ENCODE data around the gene IL32. TPM values are rescaled to one million over a fixed set of nuclear protein-coding genes. Genes with fewer than 3 reads are reported as not detected.
A peak's percentile ranks its signal among the peaks of the same experiment; 100 is the strongest.

IL32 gene
- total and polyA plus RNA-seq, 7 donors = 90.5 to 749 (median 192) TPM

DNA sequence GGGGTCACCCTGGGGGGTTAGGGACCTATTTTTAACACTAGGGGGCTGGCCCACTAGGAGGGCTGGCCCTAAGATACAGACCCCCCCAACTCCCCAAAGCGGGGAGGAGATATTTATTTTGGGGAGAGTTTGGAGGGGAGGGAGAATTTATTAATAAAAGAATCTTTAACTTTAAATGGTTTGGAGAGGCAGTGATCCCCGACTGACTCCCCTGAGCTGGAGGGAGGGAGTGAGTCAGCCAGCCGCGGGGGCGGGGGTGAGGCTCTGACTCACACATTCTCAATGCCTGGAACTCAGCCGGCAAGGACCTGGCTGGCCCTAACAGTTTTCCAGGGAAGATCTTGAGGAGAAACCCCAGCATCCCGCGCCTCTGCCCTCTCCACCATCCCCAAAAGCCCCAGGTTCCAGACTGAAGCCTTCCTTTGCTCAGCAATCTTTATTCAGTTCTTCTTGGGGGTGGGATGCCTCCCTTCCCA, 43.2 kb upstream of the IL32 start:
- peak; percentile 95 for DNase-seq
- Histone ChIP-seq H3K4me3 (peak overlapping the region; percentile 94), H3K9me3 (no peaks in the 10 kb centered on the region), H3K36me3 (ENCODE audit: insufficient read depth in 1 of 2, low read depth in 1 of 2) (peaks cover 0 to 22% of the 10 kb centered on the region in 2 donors), H3K4me1 (peaks cover 31% of the 10 kb centered on the region), H3K27me3 (ENCODE audit: insufficient read depth in 3 of 3, low read length in 2 of 3) (peaks cover 0 to 16% (median 1%) of the 10 kb centered on the region in 3 donors), H3K27ac (peak overlapping the region; percentile 100)
- intact Hi-C loops (cut with DNase I) = no loop called here
- ATAC-seq = peak; percentile 45 to 67 (median 52)
- WGBS, 3 donors = 9 to 23% (median 12%) methylated on average over 8 of the region's 8 CpGs
- TF ChIP-seq, protein P1, sequence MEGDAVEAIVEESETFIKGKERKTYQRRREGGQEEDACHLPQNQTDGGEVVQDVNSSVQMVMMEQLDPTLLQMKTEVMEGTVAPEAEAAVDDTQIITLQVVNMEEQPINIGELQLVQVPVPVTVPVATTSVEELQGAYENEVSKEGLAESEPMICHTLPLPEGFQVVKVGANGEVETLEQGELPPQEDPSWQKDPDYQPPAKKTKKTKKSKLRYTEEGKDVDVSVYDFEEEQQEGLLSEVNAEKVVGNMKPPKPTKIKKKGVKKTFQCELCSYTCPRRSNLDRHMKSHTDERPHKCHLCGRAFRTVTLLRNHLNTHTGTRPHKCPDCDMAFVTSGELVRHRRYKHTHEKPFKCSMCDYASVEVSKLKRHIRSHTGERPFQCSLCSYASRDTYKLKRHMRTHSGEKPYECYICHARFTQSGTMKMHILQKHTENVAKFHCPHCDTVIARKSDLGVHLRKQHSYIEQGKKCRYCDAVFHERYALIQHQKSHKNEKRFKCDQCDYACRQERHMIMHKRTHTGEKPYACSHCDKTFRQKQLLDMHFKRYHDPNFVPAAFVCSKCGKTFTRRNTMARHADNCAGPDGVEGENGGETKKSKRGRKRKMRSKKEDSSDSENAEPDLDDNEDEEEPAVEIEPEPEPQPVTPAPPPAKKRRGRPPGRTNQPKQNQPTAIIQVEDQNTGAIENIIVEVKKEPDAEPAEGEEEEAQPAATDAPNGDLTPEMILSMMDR (IDR thresholded peaks at IDR 0.05) = no peak

DNA sequence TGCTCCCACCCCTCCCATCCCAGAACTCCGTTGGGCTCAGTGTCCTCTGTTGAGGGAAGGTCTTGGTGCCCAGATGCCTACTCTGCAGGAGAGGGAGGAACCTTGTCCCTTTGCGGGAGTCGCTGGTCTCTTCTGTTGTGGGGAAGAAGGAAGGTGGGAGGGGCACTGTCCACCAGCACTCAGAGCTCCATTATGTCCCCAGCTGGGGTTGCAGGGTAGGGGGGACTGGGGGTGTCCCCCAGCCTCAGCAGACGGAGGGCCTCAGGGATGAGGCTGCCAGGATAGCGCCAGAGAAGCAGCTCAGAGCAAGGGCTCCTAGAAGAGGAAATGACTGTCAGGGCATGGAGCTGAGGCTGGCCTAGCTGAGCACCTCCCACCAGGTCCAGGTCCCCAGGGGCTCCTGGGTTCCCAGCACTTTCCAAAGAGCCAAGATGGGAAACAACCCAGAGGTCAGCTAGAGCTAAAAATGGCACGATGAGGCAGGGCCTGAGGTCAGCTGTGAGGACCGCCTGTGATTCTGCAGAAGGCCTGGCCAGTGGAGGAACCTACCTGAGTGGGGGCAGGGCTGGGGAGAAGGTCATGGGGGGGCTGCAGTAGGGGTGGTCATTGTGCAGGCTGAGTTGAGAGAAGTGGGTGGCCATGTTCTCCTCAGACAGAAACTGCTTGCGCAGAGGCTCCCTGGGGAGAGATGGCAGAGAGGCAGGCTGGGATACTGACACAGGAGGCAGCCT, 42.6 kb upstream of the IL32 start:
- peak overlapping the region; percentile 100 for H3K27ac ChIP-seq
- peak; percentile 4 to 36 (median 27) for ATAC-seq
- peaks cover 0 to 10% (median 1%) of the 10 kb centered on the region in 3 donors for H3K27me3 ChIP-seq (ENCODE audit: insufficient read depth in 3 of 3, low read length in 2 of 3)
- H3K36me3 ChIP-seq (ENCODE audit: insufficient read depth in 1 of 2, low read depth in 1 of 2) = peaks cover 0 to 25% of the 10 kb centered on the region in 2 donors
- peak; percentile 74 to 84 for DNase-seq
- H3K4me3 ChIP-seq = peak overlapping the region; percentile 94
- intact Hi-C loops (cut with DNase I) = no loop called here
- peaks cover 31% of the 10 kb centered on the region for H3K4me1 ChIP-seq
- 12 to 37% (median 19%) methylated on average over 6 to 8 of the region's 8 CpGs for WGBS, 3 donors
- TF ChIP-seq, protein P1 (IDR thresholded peaks at IDR 0.05) = no peak
- H3K9me3 ChIP-seq = no peaks in the 10 kb centered on the region

DNA sequence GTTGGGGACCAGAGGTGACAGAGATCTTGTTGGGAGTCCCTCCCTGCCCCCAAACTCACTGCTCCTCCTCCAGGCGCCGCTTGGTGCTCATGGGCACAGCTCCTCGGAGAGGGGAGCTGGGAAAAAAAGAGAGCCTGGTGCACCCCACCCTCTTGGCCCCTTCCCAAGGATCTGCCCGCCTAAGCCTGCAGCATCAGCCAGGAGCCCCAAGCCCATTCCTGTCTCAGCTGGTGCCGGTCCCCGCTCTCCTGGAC, 42.1 kb upstream of the IL32 start:
- TF ChIP-seq, protein P1 (IDR thresholded peaks at IDR 0.05) = no peak
- ATAC-seq = peak in 2 of 4 donors; percentile 0
- intact Hi-C loops (cut with DNase I) = no loop called here
- peak overlapping the region; percentile 94 for H3K4me3 ChIP-seq
- peaks cover 0 to 5% (median 0%) of the 10 kb centered on the region in 3 donors for H3K27me3 ChIP-seq (ENCODE audit: insufficient read depth in 3 of 3, low read length in 2 of 3)
- no peaks in the 10 kb centered on the region for H3K9me3 ChIP-seq
- H3K36me3 ChIP-seq (ENCODE audit: insufficient read depth in 1 of 2, low read depth in 1 of 2) = peaks cover 0 to 25% of the 10 kb centered on the region in 2 donors
- H3K4me1 ChIP-seq = peaks cover 29% of the 10 kb centered on the region
- peak overlapping the region; percentile 100 for H3K27ac ChIP-seq
- no peak for DNase-seq
- whole genome bisulfite sequencing, 3 donors = 0 to 10% (median 7%) methylated on average over 3 to 6 of the region's 6 CpGs

DNA sequence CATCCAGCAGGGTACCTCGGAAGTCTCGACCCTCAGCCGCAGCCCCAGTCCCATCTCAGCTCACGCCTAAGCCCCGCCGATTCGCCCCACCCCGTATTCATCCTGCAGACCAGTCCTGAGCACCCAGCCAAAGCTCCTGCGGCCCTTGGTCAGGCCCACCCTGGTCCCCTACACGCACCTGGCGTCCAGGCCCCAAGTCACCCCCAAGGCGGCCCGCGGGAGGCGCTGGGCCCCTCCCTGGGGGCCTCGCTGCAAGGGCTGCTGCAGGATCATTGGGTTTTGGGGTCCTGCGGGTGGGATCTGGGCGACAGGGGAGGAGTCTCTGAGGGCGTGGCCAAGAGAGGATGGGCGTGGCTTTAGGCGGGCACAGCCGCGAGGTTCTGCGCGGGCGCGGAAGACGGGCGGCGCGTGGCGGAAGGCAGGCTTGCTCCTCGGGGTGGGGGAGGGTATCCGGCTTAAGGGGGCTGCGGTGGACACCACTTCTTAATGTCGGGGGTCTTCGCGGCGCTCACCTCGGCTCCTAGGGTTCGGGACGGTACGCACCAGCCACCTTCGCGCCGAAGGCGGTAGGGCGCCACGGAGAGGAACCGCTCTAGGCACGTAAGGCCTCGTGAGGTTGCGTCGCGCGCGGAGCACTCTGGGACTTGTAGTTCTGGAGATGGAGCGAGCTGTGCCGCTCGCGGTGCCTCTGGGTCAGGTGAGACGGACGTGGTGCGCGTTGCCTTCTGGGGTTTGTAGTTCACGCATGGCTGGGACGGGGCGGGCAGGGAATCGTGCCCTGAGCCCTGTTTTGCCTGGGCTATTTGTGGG, 41.6 kb upstream of the IL32 start, which contains the start of the genes HCFC1R1 and THOC6:
TSS of gene HCFC1R1 (minus strand) at position 274 of the 810 bp plus-strand sequence. CDS start at position 273, 1 bp downstream.
TSS of gene THOC6 (plus strand) at position 367 of the 810 bp plus-strand sequence. CDS start at position 659, 292 bp downstream.
- WGBS, 3 donors = 0 to 1% (median 1%) methylated on average over 52 to 69 of the region's 69 CpGs
- Histone ChIP-seq H3K9me3 (no peaks in the 10 kb centered on the region), H3K27ac (peak within 1 kb of the TSS; percentile 100), H3K36me3 (ENCODE audit: insufficient read depth in 1 of 2, low read depth in 1 of 2) (peaks cover 0 to 25% of the 10 kb centered on the region in 2 donors), H3K27me3 (ENCODE audit: insufficient read depth in 3 of 3, low read length in 2 of 3) (peaks cover 0 to 2% (median under 1%) of the 10 kb centered on the region in 3 donors), H3K4me3 (peak within 1 kb of the TSS; percentile 94), H3K4me1 (peaks cover 29% of the 10 kb centered on the region)
- ATAC-seq = peak; percentile 53 to 63 (median 58)
- intact Hi-C loops (cut with DNase I) = no loop called here
- DNase-seq = peak; percentile 96 to 98
- TF ChIP-seq, protein P1 (IDR thresholded peaks at IDR 0.05) = no peak

All from psoas muscle (tissue), 8 donors.